ENCODE data around the gene ROCK2.

DNA sequence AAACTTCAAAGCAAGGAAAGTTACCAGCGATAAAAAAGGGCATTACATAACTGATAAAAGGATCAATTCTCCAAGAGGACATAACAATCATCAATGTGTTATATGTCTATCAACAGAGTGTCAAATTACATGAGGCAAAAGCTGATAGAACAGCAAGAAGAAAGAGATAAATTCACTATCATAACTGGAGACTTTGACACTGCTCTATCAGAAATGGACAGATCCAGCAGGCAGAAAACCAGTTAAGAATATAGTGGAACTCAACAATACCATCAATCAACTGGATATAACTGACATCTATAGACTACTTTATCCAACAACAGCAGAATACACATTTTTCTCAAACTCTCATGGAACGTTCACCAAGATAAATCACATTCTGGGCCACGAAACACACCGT is 65.0 kb downstream of the ROCK2 start:
- TF ChIP-seq, protein P1, sequence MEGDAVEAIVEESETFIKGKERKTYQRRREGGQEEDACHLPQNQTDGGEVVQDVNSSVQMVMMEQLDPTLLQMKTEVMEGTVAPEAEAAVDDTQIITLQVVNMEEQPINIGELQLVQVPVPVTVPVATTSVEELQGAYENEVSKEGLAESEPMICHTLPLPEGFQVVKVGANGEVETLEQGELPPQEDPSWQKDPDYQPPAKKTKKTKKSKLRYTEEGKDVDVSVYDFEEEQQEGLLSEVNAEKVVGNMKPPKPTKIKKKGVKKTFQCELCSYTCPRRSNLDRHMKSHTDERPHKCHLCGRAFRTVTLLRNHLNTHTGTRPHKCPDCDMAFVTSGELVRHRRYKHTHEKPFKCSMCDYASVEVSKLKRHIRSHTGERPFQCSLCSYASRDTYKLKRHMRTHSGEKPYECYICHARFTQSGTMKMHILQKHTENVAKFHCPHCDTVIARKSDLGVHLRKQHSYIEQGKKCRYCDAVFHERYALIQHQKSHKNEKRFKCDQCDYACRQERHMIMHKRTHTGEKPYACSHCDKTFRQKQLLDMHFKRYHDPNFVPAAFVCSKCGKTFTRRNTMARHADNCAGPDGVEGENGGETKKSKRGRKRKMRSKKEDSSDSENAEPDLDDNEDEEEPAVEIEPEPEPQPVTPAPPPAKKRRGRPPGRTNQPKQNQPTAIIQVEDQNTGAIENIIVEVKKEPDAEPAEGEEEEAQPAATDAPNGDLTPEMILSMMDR (conservative IDR thresholded peaks at IDR 0.05; ENCODE audit: low read depth, low read length) = no peak
- no peak for TF ChIP-seq EZH2 (IDR thresholded peaks at IDR 0.05; ENCODE audit: borderline replicate concordance, low read depth, low read length, poor library complexity, severe bottlenecking)

All from A673 (cell line).